Gastroesophageal sphincter (tissue), 3 donors: ENCODE results near the gene VAV2.

Source experiments
- CTCF ChIP-seq, 4 experiments: fragments of 200-600 bp in 2 of 4; fragments of 450-650 bp in 2 of 4; sonication (generic) in 1 of 4; IDR thresholded peaks; one replicate each; pipeline ENCODE4 v1.5.1; 2017 to 2019; ENCODE audit warnings: antibody characterized with exemption in 4 of 4, mild to moderate bottlenecking in 2 of 4, moderate library complexity in 2 of 4
- EP300 ChIP-seq: sonication (generic); formaldehyde crosslinking; IDR thresholded peaks from one replicate; pipeline ENCODE4 v1.6.1; 2017; ENCODE audit warnings: antibody characterized with exemption, mild to moderate bottlenecking
- POLR2A ChIP-seq, 2 donors: fragments of 450-650 bp; IDR thresholded peaks; one replicate each; pipeline ENCODE4 v1.6.1; 2017; ENCODE audit warnings: antibody characterized with exemption in 2 of 2, mild to moderate bottlenecking in 2 of 2, moderate library complexity in 1 of 2
- POLR2AphosphoS5 ChIP-seq: sonication (generic); formaldehyde crosslinking; IDR thresholded peaks from one replicate; pipeline ENCODE4 v1.6.1; 2017; ENCODE audit warnings: antibody characterized with exemption

GRCh38 chr9:133862585-133863256 is 129.4 kb downstream of the VAV2 start:
- TF ChIP-seq CTCF (IDR thresholded peaks at IDR 0.05) = no peak
- TF ChIP-seq POLR2A (IDR thresholded peaks at IDR 0.05) = no peak
- TF ChIP-seq POLR2AphosphoS5 = no peak
- no peak for TF ChIP-seq EP300
